ENCODE measurements around the gene MBD2.
"Not testable (repeated sequence)": the region's sequence is repeated elsewhere in the genome, so short reads cannot be mapped to it uniquely, and the experiment has no call there.

Gene MBD2

GRCh38 chr18:54224379-54225014, at the start of gene MBD2:
Gene MBD2, minus strand, starts transcription at chr18:54224669. Its CDS starts 110 bp downstream, at chr18:54224559.
- DNase-seq, result peak; percentile 100

- peak; percentile 91 for DNase-seq
Measured at GRCh38 chr18:54269893-54270844, 45.7 kb upstream of the MBD2 start.

- peak; percentile 63 for DNase-seq
Measured at GRCh38 chr18:54268751-54269150, 44.3 kb upstream of the MBD2 start.

GRCh38 chr18:54267701-54268100, 43.2 kb upstream of the MBD2 start:
- no peak for DNase-seq

GRCh38 chr18:54263904-54264336, 39.5 kb upstream of the MBD2 start:
- DNase-seq, result no peak

- DNase-seq, result no peak
Measured at GRCh38 chr18:54261894-54262293, 37.4 kb upstream of the MBD2 start.

GRCh38 chr18:54260396-54261072, 36.1 kb upstream of the MBD2 start:
- peak; percentile 50 for DNase-seq

GRCh38 chr18:54257818-54258217, 33.3 kb upstream of the MBD2 start:
- DNase-seq, result not testable (repeated sequence)

GRCh38 chr18:54257015-54257414, 32.5 kb upstream of the MBD2 start:
- DNase-seq, result no peak

- peak; percentile 28 for DNase-seq
Measured at GRCh38 chr18:54255141-54255540, 30.7 kb upstream of the MBD2 start.

- peak; percentile 81 for DNase-seq
Measured at GRCh38 chr18:54254265-54254758, 29.8 kb upstream of the MBD2 start.

GRCh38 chr18:54251606-54252390, 27.3 kb upstream of the MBD2 start:
- no peak for DNase-seq

GRCh38 chr18:54250846-54251261, 26.4 kb upstream of the MBD2 start:
- DNase-seq, result no peak

- peak; percentile 59 for DNase-seq
Measured at GRCh38 chr18:54247511-54248175, 23.2 kb upstream of the MBD2 start.

- no peak for DNase-seq
Measured at GRCh38 chr18:54242327-54242726, 17.9 kb upstream of the MBD2 start.

GRCh38 chr18:54241483-54241882, 17.0 kb upstream of the MBD2 start:
- DNase-seq, result no peak

GRCh38 chr18:54240629-54241107, 16.2 kb upstream of the MBD2 start:
- no peak for DNase-seq

- no peak for DNase-seq
Measured at GRCh38 chr18:54239601-54240000, 15.1 kb upstream of the MBD2 start.

GRCh38 chr18:54239091-54239490, 14.6 kb upstream of the MBD2 start:
- DNase-seq, result no peak

GRCh38 chr18:54238173-54238936, 13.9 kb upstream of the MBD2 start:
- no peak for DNase-seq

- no peak for DNase-seq
Measured at GRCh38 chr18:54235871-54236270, 11.4 kb upstream of the MBD2 start.
